CD4-positive, CD25-positive, alpha-beta regulatory T cell (primary cell): Measurements from ENCODE around the gene DNAH8. TPM values are rescaled to one million over a fixed set of nuclear protein-coding genes. Genes with fewer than 3 reads are reported as not detected.

Experiments
- ATAC-seq, 2 donors: fragments of 150-1000 bp; cut with Tn5 transposase; one replicate each; pipeline ENCODE4 v1.10.0; 2021; ENCODE audit warnings: low read depth in 2 of 2, moderate number of reproducible peaks in 2 of 2, moderate library complexity in 1 of 2
- DNase-seq, 3 donors: peaks; one replicate each; pipeline versions ENCODE4 v3.0.0 to v3.0.0-alpha.2; 2012 to 2022; ENCODE audit warnings: mixed read lengths in 1 of 3
- H3K27ac ChIP-seq: one replicate; pipeline ENCODE4 v1.7.0; 2013; ENCODE audit warnings: mild to moderate bottlenecking, low read length; ENCODE audit not compliant: insufficient read depth, poor library complexity, severe bottlenecking
- H3K27me3 ChIP-seq: one replicate; pipeline ENCODE4 v1.7.0; 2013; ENCODE audit warnings: low read length; ENCODE audit not compliant: control insufficient read depth, insufficient read depth
- H3K36me3 ChIP-seq: one replicate; pipeline ENCODE4 v1.7.0; 2013; ENCODE audit warnings: mild to moderate bottlenecking, low read length, moderate library complexity; ENCODE audit not compliant: control insufficient read depth, insufficient read depth
- H3K4me1 ChIP-seq: 2 replicates; pipeline ENCODE4 v1.7.0; 2013; ENCODE audit warnings: mild to moderate bottlenecking, low read length; ENCODE audit not compliant: insufficient read depth, control insufficient read depth, poor library complexity, severe bottlenecking
- H3K4me3 ChIP-seq: one replicate; pipeline ENCODE4 v1.7.0; 2013; ENCODE audit warnings: low read depth, mild to moderate bottlenecking, low read length, moderate library complexity
- H3K9me3 ChIP-seq, 2 experiments: 1 replicate in 1 of 2; 2 replicates in 1 of 2; pipeline ENCODE4 v1.7.0; 2013; ENCODE audit warnings: low read length in 2 of 2, mild to moderate bottlenecking in 1 of 2, moderate library complexity in 1 of 2; ENCODE audit not compliant: control insufficient read depth in 2 of 2
- H3K27ac Mint-ChIP-seq, 3 donors: one replicate each; pipeline ENCODE4 v1.8.0; 2020 to 2022; ENCODE audit warnings: mild to moderate bottlenecking in 3 of 3, mixed read lengths in 3 of 3, moderate library complexity in 2 of 3
- H3K27me3 Mint-ChIP-seq: one replicate; pipeline ENCODE4 v1.8.0; 2022; ENCODE audit warnings: mild to moderate bottlenecking, mixed read lengths
- H3K36me3 Mint-ChIP-seq: one replicate; pipeline ENCODE4 v1.8.0; 2020; ENCODE audit warnings: mixed read lengths
- H3K4me1 Mint-ChIP-seq, 4 donors: one replicate each; pipeline ENCODE4 v1.8.0; 2020 to 2022; ENCODE audit warnings: mixed read lengths in 4 of 4, mild to moderate bottlenecking in 1 of 4
- H3K4me3 Mint-ChIP-seq, 4 donors: one replicate each; pipeline ENCODE4 v1.8.0; 2020 to 2022; ENCODE audit warnings: mild to moderate bottlenecking in 4 of 4, mixed read lengths in 4 of 4, moderate library complexity in 3 of 4
- H3K9me3 Mint-ChIP-seq, 7 donors: one replicate each; pipeline ENCODE4 v1.8.0; 2020 to 2022; ENCODE audit warnings: mixed read lengths in 7 of 7, mild to moderate bottlenecking in 3 of 7, moderate library complexity in 2 of 7
- polyA plus RNA-seq, 4 donors: library from polyadenylated mRNA; unstranded; fragments of 300-500 nt; fragmentation: Illumina TruSeq; gene quantifications; one replicate each; pipeline ENCODE4 v1.2.3, GENCODE V29; 2021
- total RNA-seq: library from RNA; stranded (reverse); gene quantifications from one replicate; pipeline ENCODE4 v1.2.3, GENCODE V29; 2022

DNAH8 gene
- total and polyA plus RNA-seq, 5 donors from 2014 or later, result 0.05 to 1.2 (median 0.57) TPM

GRCh38 chr6:38702558-38703397 lies 12.3 kb upstream of the DNAH8 start, which contains the start of gene GLO1:
Gene GLO1 (minus strand): TSS chr6:38703145. CDS start chr6:38703054, 91 bp downstream.
- H3K4me1 Mint-ChIP-seq, result peaks cover 13 to 46% (median 28%) of the 10 kb centered on the region in 4 donors
- peaks cover 16% of the 10 kb centered on the region for H3K36me3 Mint-ChIP-seq
- Histone ChIP-seq H3K36me3 (no peaks in the 10 kb centered on the region), H3K9me3 (peaks cover 0 to 5% of the 10 kb centered on the region in 2 experiments), H3K27ac (peak within 1 kb of the TSS; percentile 81), H3K27me3 (peaks cover 5% of the 10 kb centered on the region), H3K4me1 (no peaks in the 10 kb centered on the region), H3K4me3 (peak within 1 kb of the TSS; percentile 85)
- ATAC-seq (peak; percentile 100), DNase-seq (peak; percentile 94 to 99 (median 94))
- H3K27ac Mint-ChIP-seq, result peak within 1 kb of the TSS; percentile 85 to 99 (median 96)
- H3K4me3 Mint-ChIP-seq, result peak within 1 kb of the TSS; percentile 87 to 94 (median 91)
- peaks cover 0 to 24% (median 4%) of the 10 kb centered on the region in 7 donors for H3K9me3 Mint-ChIP-seq
- H3K27me3 Mint-ChIP-seq, result peaks cover 22% of the 10 kb centered on the region

- DNase-seq (no peak), ATAC-seq (no peak)
- H3K27me3 ChIP-seq, result peaks cover 8% of the 10 kb centered on the region
- Mint-ChIP-seq H3K27me3 (peaks cover 32% of the 10 kb centered on the region), H3K4me3 (no peak overlapping the region), H3K9me3 (peaks cover 0 to 20% (median 4%) of the 10 kb centered on the region in 7 donors), H3K36me3 (peaks cover 12% of the 10 kb centered on the region), H3K4me1 (peaks cover 11 to 37% (median 21%) of the 10 kb centered on the region in 4 donors), H3K27ac (no peak overlapping the region)
- no peak overlapping the region for H3K27ac ChIP-seq
- peaks cover 0 to 5% of the 10 kb centered on the region in 2 experiments for H3K9me3 ChIP-seq
- no peaks in the 10 kb centered on the region for H3K4me1 ChIP-seq
- no peaks in the 10 kb centered on the region for H3K36me3 ChIP-seq
- H3K4me3 ChIP-seq, result no peak overlapping the region
Measured at GRCh38 chr6:38703949-38704590, 11.0 kb upstream of the DNAH8 start.

GRCh38 chr6:38705924-38706323 lies 9.2 kb upstream of the DNAH8 start:
- ATAC-seq, result no peak

GRCh38 chr6:38708496-38708895 lies 6.6 kb upstream of the DNAH8 start:
- Histone ChIP-seq H3K4me3 (no peak overlapping the region), H3K4me1 (no peaks in the 10 kb centered on the region), H3K36me3 (no peaks in the 10 kb centered on the region), H3K9me3 (no peaks in the 10 kb centered on the region), H3K27ac (no peak overlapping the region), H3K27me3 (peaks cover 8% of the 10 kb centered on the region)
- Mint-ChIP-seq H3K27ac (no peak overlapping the region), H3K27me3 (peaks cover 54% of the 10 kb centered on the region), H3K36me3 (no peaks in the 10 kb centered on the region), H3K9me3 (peaks cover 0 to 2% (median 0%) of the 10 kb centered on the region in 7 donors), H3K4me1 (peaks cover 0 to 4% (median under 1%) of the 10 kb centered on the region in 4 donors), H3K4me3 (no peak overlapping the region)
- no peak for ATAC-seq
- DNase-seq, result no peak

More at GRCh38 chr6:38705924-38706323, 9.2 kb upstream of the DNAH8 start:
- Mint-ChIP-seq H3K36me3 (no peaks in the 10 kb centered on the region), H3K27me3 (peaks cover 44% of the 10 kb centered on the region), H3K4me3 (peak overlapping the region in 1 of 4 donors; percentile 28), H3K27ac (no peak overlapping the region), H3K4me1 (peaks cover 4 to 23% (median 15%) of the 10 kb centered on the region in 4 donors), H3K9me3 (peaks cover 0 to 6% (median 2%) of the 10 kb centered on the region in 7 donors)
- peaks cover 8% of the 10 kb centered on the region for H3K27me3 ChIP-seq
- no peaks in the 10 kb centered on the region for H3K36me3 ChIP-seq
- no peaks in the 10 kb centered on the region for H3K4me1 ChIP-seq
- no peak overlapping the region for H3K27ac ChIP-seq
- no peak for DNase-seq
- H3K4me3 ChIP-seq, result no peak overlapping the region
- H3K9me3 ChIP-seq, result no peaks in the 10 kb centered on the region

- Histone ChIP-seq H3K4me3 (no peak overlapping the region), H3K27me3 (peaks cover 30% of the 10 kb centered on the region), H3K36me3 (no peaks in the 10 kb centered on the region), H3K9me3 (no peaks in the 10 kb centered on the region), H3K4me1 (peaks cover 8% of the 10 kb centered on the region), H3K27ac (no peak overlapping the region)
- H3K4me1 Mint-ChIP-seq, result peaks cover 0 to 9% (median 6%) of the 10 kb centered on the region in 4 donors
- peak; percentile 47 to 50 for ATAC-seq
- peaks cover 0 to 2% (median 0%) of the 10 kb centered on the region in 7 donors for H3K9me3 Mint-ChIP-seq
- H3K27me3 Mint-ChIP-seq, result peaks cover 69% of the 10 kb centered on the region
- peak overlapping the region in 1 of 4 donors; percentile 24 for H3K4me3 Mint-ChIP-seq
- H3K36me3 Mint-ChIP-seq, result no peaks in the 10 kb centered on the region
- peak overlapping the region in 1 of 3 donors; percentile 28 for H3K27ac Mint-ChIP-seq
- peak in 1 of 3 donors; percentile 75 for DNase-seq
Measured at GRCh38 chr6:38713812-38714211, 1.3 kb upstream of the DNAH8 start.

- H3K4me3 Mint-ChIP-seq, result peak overlapping the region in 2 of 4 donors; percentile 24 to 47
- H3K27me3 Mint-ChIP-seq, result peaks cover 73% of the 10 kb centered on the region
- ATAC-seq, result no peak
- no peaks in the 10 kb centered on the region for H3K36me3 ChIP-seq
- H3K4me1 ChIP-seq, result peaks cover 8% of the 10 kb centered on the region
- peaks cover 0 to 9% (median 6%) of the 10 kb centered on the region in 4 donors for H3K4me1 Mint-ChIP-seq
- no peak overlapping the region for H3K4me3 ChIP-seq
- no peak for DNase-seq
- no peak overlapping the region for H3K27ac ChIP-seq
- H3K9me3 ChIP-seq, result peaks cover 0 to 3% of the 10 kb centered on the region in 2 experiments
- peak overlapping the region in 1 of 3 donors; percentile 27 for H3K27ac Mint-ChIP-seq
- no peaks in the 10 kb centered on the region for H3K36me3 Mint-ChIP-seq
- peaks cover 0 to 4% (median 0%) of the 10 kb centered on the region in 7 donors for H3K9me3 Mint-ChIP-seq
- peaks cover 35% of the 10 kb centered on the region for H3K27me3 ChIP-seq
Measured at GRCh38 chr6:38714239-38715015, 684 bp upstream of the DNAH8 start.

GRCh38 chr6:38716825-38717224 lies 1.7 kb downstream of the DNAH8 start:
- Histone ChIP-seq H3K9me3 (peaks cover 3 to 6% of the 10 kb centered on the region in 2 experiments), H3K27ac (no peak overlapping the region), H3K4me1 (peaks cover 8% of the 10 kb centered on the region), H3K36me3 (no peaks in the 10 kb centered on the region), H3K4me3 (no peak overlapping the region), H3K27me3 (peaks cover 52% of the 10 kb centered on the region)
- peaks cover 0 to 9% (median 6%) of the 10 kb centered on the region in 4 donors for H3K4me1 Mint-ChIP-seq
- no peak overlapping the region for H3K27ac Mint-ChIP-seq
- no peak for DNase-seq
- H3K4me3 Mint-ChIP-seq, result no peak overlapping the region
- peaks cover 82% of the 10 kb centered on the region for H3K27me3 Mint-ChIP-seq
- no peaks in the 10 kb centered on the region for H3K36me3 Mint-ChIP-seq
- ATAC-seq, result no peak
- H3K9me3 Mint-ChIP-seq, result peaks cover 0 to 8% (median 4%) of the 10 kb centered on the region in 7 donors
